H1 (cell line): ENCODE results near the gene PML. TPM values are rescaled to one million over a fixed set of nuclear protein-coding genes. Genes with fewer than 3 reads are reported as not detected.

Source experiments
- CTCF ChIA-PET: fragments of 300-600 bp; sonication (Branson Sonifier 250); formaldehyde crosslinking; loops from one replicate; lab custom pipeline; 2021; ENCODE audit not compliant: partially characterized antibody; lab: Charles Lee
- POLR2A ChIA-PET: fragments of 300-600 bp; sonication (Branson Sonifier 250); formaldehyde crosslinking; loops from one replicate; lab custom pipeline; 2021; ENCODE audit warnings: inconsistent platforms; ENCODE audit not compliant: partially characterized antibody; lab: Charles Lee
- DNase-seq, 2 experiments: peaks; one replicate each; pipeline versions ENCODE4 v3.0.0 to v3.0.0-alpha.2; 2010 to 2022; ENCODE audit warnings: low spot score in 2 of 2, low read depth in 1 of 2, mixed read lengths in 1 of 2
- FAIRE-seq: peaks from 2 replicates; lab custom pipeline; 2011; peaks lifted over from hg19 to GRCh38; lab: Jason Lieb, UNC
- H2AFZ ChIP-seq: 2 replicates; pipeline ENCODE4 v1.8.1; 2012; ENCODE audit warnings: low read length, inconsistent platforms
- H2AK5ac ChIP-seq: 2 replicates; pipeline ENCODE4 v1.6.1; 2013; ENCODE audit warnings: low read depth, low read length
- H2BK120ac ChIP-seq: replicated peaks from 2 replicates; pipeline ENCODE3; 2013; ENCODE audit warnings: low read depth, low read length, inconsistent platforms
- H2BK12ac ChIP-seq: 2 replicates; pipeline ENCODE4 v1.6.1; 2013; ENCODE audit warnings: low read depth, low read length
- H2BK15ac ChIP-seq: 2 replicates; pipeline ENCODE4 v1.6.1; 2013; ENCODE audit warnings: low read length
- H2BK20ac ChIP-seq: 2 replicates; pipeline ENCODE4 v1.6.1; 2013; ENCODE audit warnings: low read length
- H2BK5ac ChIP-seq: 2 replicates; pipeline ENCODE4 v1.6.1; 2013; ENCODE audit warnings: low read depth, low read length
- H3K14ac ChIP-seq: 2 replicates; pipeline ENCODE4 v1.6.1; 2013; ENCODE audit warnings: inconsistent platforms; ENCODE audit not compliant: insufficient read length
- H3K18ac ChIP-seq: 2 replicates; pipeline ENCODE4 v1.6.1; 2013; ENCODE audit warnings: low read length; ENCODE audit errors: extremely low read depth
- H3K23ac ChIP-seq: 2 replicates; pipeline ENCODE4 v1.6.1; 2013; ENCODE audit warnings: inconsistent platforms; ENCODE audit not compliant: insufficient read length
- H3K23me2 ChIP-seq: 2 replicates; pipeline ENCODE4 v1.6.1; 2013; ENCODE audit warnings: low read depth, low read length
- H3K27ac ChIP-seq: 2 replicates; pipeline ENCODE4 v1.6.1; 2011; ENCODE audit warnings: low read depth, low read length, inconsistent platforms
- H3K27me3 ChIP-seq, 4 experiments: replicated peaks in 1 of 4; 1 replicate in 1 of 4; 2 replicates in 3 of 4; pipeline versions ENCODE4 v1.6.1 to v1.8.1; 2011 to 2013; ENCODE audit warnings: low read length in 3 of 4, mild to moderate bottlenecking in 3 of 4, inconsistent platforms in 2 of 4, mixed read lengths in 2 of 4, moderate library complexity in 1 of 4; ENCODE audit not compliant: control insufficient read depth in 3 of 4, insufficient read depth in 3 of 4; ENCODE audit errors: extremely low read depth in 1 of 4
- H3K36me3 ChIP-seq, 4 experiments: 2 replicates each; pipeline versions ENCODE4 v1.6.1 to v1.8.1; 2011 to 2013; ENCODE audit warnings: mild to moderate bottlenecking in 4 of 4, low read length in 3 of 4, moderate library complexity in 2 of 4, control low read depth in 1 of 4, inconsistent platforms in 1 of 4; ENCODE audit not compliant: insufficient read depth in 4 of 4, control insufficient read depth in 2 of 4
- H3K4ac ChIP-seq: replicated peaks from 2 replicates; pipeline ENCODE3; 2013; ENCODE audit warnings: low read length, low read depth, mixed read lengths, inconsistent platforms; ENCODE audit not compliant: insufficient read length
- H3K4me1 ChIP-seq, 4 experiments: replicated peaks in 1 of 4; 1 replicate in 1 of 4; 2 replicates in 3 of 4; pipeline versions ENCODE4 v1.6.1 to v1.8.1; 2011 to 2013; ENCODE audit warnings: low read length in 3 of 4, inconsistent platforms in 2 of 4, mixed read lengths in 1 of 4; ENCODE audit not compliant: insufficient read depth in 4 of 4, control insufficient read depth in 3 of 4
- H3K4me2 ChIP-seq, 2 experiments: 2 replicates each; pipeline versions ENCODE4 v1.6.1 to v1.8.1; 2011 to 2013; ENCODE audit warnings: low read depth in 2 of 2, low read length in 2 of 2, control low read depth in 1 of 2, inconsistent platforms in 1 of 2, mild to moderate bottlenecking in 1 of 2; ENCODE audit not compliant: insufficient read depth in 1 of 2
- H3K4me3 ChIP-seq, 4 experiments: fragments of 200-600, 300-600 bp in 1 of 4; sonication (generic), shearing (Covaris generic), sonication (Bioruptor Twin) in 1 of 4; 2 replicates each; pipeline versions ENCODE4 v1.5.1 to v1.8.1; 2011 to 2016; ENCODE audit warnings: low read length in 4 of 4, low read depth in 3 of 4, control low read depth in 2 of 4, inconsistent platforms in 2 of 4, mild to moderate bottlenecking in 2 of 4, mixed read lengths in 1 of 4, moderate library complexity in 1 of 4; ENCODE audit not compliant: insufficient read depth in 2 of 4; ENCODE audit errors: extremely low read depth in 1 of 4
- H3K56ac ChIP-seq: replicated peaks from 2 replicates; pipeline ENCODE3; 2013; ENCODE audit warnings: low read depth, mild to moderate bottlenecking, mixed read lengths, low read length, inconsistent platforms; ENCODE audit not compliant: insufficient read length
- H3K79me1 ChIP-seq: 2 replicates; pipeline ENCODE4 v1.6.1; 2013; ENCODE audit warnings: low read depth, low read length, control low read depth
- H3K79me2 ChIP-seq, 2 experiments: 2 replicates each; pipeline versions ENCODE4 v1.6.1 to v1.8.1; 2012 to 2013; ENCODE audit warnings: low read length in 2 of 2, mild to moderate bottlenecking in 2 of 2, inconsistent platforms in 1 of 2; ENCODE audit not compliant: insufficient read depth in 2 of 2, control insufficient read depth in 1 of 2
- H3K9ac ChIP-seq, 4 experiments: replicated peaks in 1 of 4; 1 replicate in 1 of 4; 2 replicates in 3 of 4; pipeline versions ENCODE4 v1.6.1 to v1.8.1; 2011 to 2013; ENCODE audit warnings: low read depth in 3 of 4, low read length in 3 of 4, control low read depth in 2 of 4, mild to moderate bottlenecking in 2 of 4, moderate library complexity in 2 of 4, inconsistent platforms in 1 of 4; ENCODE audit errors: extremely low read depth in 1 of 4
- H3K9me3 ChIP-seq, 2 experiments: 2 replicates each; pipeline versions ENCODE4 v1.6.1 to v1.8.1; 2012 to 2013; ENCODE audit warnings: mild to moderate bottlenecking in 2 of 2, moderate library complexity in 2 of 2, control low read depth in 1 of 2, inconsistent platforms in 1 of 2, low read depth in 1 of 2, low read length in 1 of 2, mixed read lengths in 1 of 2; ENCODE audit not compliant: insufficient read depth in 2 of 2
- H4K20me1 ChIP-seq, 2 experiments: replicated peaks in 1 of 2; 2 replicates each; pipeline versions ENCODE3 to v1.8.1; 2011 to 2013; ENCODE audit warnings: inconsistent platforms in 2 of 2, low read length in 2 of 2, mild to moderate bottlenecking in 1 of 2; ENCODE audit not compliant: insufficient read depth in 2 of 2, control insufficient read depth in 1 of 2
- H4K5ac ChIP-seq: 2 replicates; pipeline ENCODE4 v1.6.1; 2013; ENCODE audit warnings: low read length, low read depth, mixed read lengths, inconsistent platforms; ENCODE audit not compliant: insufficient read length
- H4K8ac ChIP-seq: 2 replicates; pipeline ENCODE4 v1.8.0; 2013; ENCODE audit warnings: mild to moderate bottlenecking, moderate library complexity, low read length, inconsistent platforms; ENCODE audit not compliant: insufficient read depth; ENCODE audit errors: extremely low read depth
- H4K91ac ChIP-seq: replicated peaks from 2 replicates; pipeline ENCODE3; 2013; ENCODE audit warnings: low read length, mixed read lengths, inconsistent platforms; ENCODE audit not compliant: insufficient read length
- CBX5 ChIP-seq: fragments of 300-800, 300-1000 bp; sonication (generic); IDR thresholded peaks from 2 replicates; pipeline ENCODE4 v1.7.1; 2016; ENCODE audit warnings: antibody characterized with exemption, low read length, low read depth
- GTF2F1 ChIP-seq: IDR thresholded peaks from 2 replicates; pipeline ENCODE4 v1.6.1; 2012; ENCODE audit warnings: low read depth, low read length, improper control_type of control experiment, borderline replicate concordance
- MAFK ChIP-seq: IDR thresholded peaks from 2 replicates; pipeline ENCODE4 v1.6.1; 2012; ENCODE audit warnings: low read depth, mild to moderate bottlenecking, improper control_type of control experiment, low read length
- TAF7 ChIP-seq: optimal IDR thresholded peaks from 2 replicates; pipeline ENCODE3; 2011; ENCODE audit warnings: low read depth, mild to moderate bottlenecking, inconsistent platforms, low read length, moderate library complexity, borderline replicate concordance
- YY1 ChIP-seq: IDR thresholded peaks from 2 replicates; pipeline ENCODE4 v1.6.1; 2011; ENCODE audit warnings: low read depth, mild to moderate bottlenecking, low read length
- ZNF274 ChIP-seq: IDR thresholded peaks from 2 replicates; pipeline ENCODE4 v1.7.0; 2012; ENCODE audit warnings: low read length, borderline replicate concordance; ENCODE audit errors: extremely low read depth
- WGBS, 2 experiments: shearing (Covaris generic) in 1 of 2; methylation state at CpG; one replicate each; pipeline versions ENCODE4 v1.1.6 to v1.1.7; 2013 to 2015; ENCODE audit warnings: low lambda C conversion rate in 2 of 2, mixed read lengths in 2 of 2, inconsistent platforms in 1 of 2, low coverage in 1 of 2, missing lambda C conversion rate in 1 of 2; ENCODE audit not compliant: insufficient replicate concordance in 2 of 2, insufficient coverage in 1 of 2, insufficient read length in 1 of 2; ENCODE audit errors: extremely low coverage in 1 of 2, missing lambda C conversion rate in 1 of 2; 5-methylcytosine and 5-hydroxymethylcytosine counted together
- polyA plus RNA-seq, 7 experiments: library from polyadenylated mRNA; depleted of rRNA in 3 of 7; stranded (reverse) in 5 of 7; unstranded in 2 of 7; fragments of >200 nt in 5 of 7; fragments of 200-250 nt in 2 of 7; gene quantifications; 1 replicate in 5 of 7; 2 replicates in 1 of 7; 4 replicates in 1 of 7; pipeline versions ENCODE4 v1.2.1 to v1.2.3, GENCODE V29; 2011 to 2013; ENCODE audit warnings: missing spikeins in 2 of 7, mixed read lengths in 2 of 7
- total RNA-seq: library from RNA; stranded (reverse); fragmentation: NEBNext Ultra II Directional; extraction: Animal tissue kit (Norgen Biotek cat#: 25700); gene quantifications from 2 replicates; pipeline ENCODE4 v1.2.1, GENCODE V29; 2021

PML gene
- total and polyA plus RNA-seq, 2 of the 8 experiments (the other 6 are each of a cell fraction or from before 2014, with no cell fraction given), result 14.9 to 30.3 TPM

DNA sequence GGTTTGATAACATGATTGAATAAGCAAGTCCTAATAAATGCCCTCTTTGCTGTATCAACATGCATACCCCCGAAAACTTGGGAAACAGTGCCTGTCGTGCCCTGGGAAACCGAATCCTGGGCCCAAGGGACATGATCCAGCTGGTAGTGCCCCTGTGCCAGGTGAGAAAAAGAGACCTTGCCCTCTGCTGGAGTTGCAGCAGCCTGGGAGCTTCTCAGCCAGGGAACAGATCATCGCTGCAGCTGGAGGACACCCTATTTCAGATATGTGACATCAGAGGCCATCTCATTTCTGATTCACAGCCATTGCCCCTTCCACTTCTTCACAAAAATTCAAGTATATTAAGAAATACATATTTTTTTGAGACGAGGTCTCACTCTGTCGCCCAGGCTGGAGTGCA lies 34.7 kb upstream of the PML start:
- no peak overlapping the region for H2BK12ac ChIP-seq
- no peak overlapping the region for H2AFZ ChIP-seq
- no peak for TF ChIP-seq MAFK
- TF ChIP-seq TAF7, result no peak
- TF ChIP-seq ZNF274, result no peak
- TF ChIP-seq GTF2F1, result no peak
- TF ChIP-seq CBX5, result no peak
- no peak for TF ChIP-seq YY1
- TF ChIP-seq, all 59 proteins: peak for 0
- no peak for FAIRE-seq
- Histone ChIP-seq H2BK15ac (no peak overlapping the region), H3K4me3 (no peak overlapping the region), H3K27ac (no peak overlapping the region), H2BK120ac (no peak overlapping the region), H3K18ac (no peak overlapping the region), H3K79me2 (no peaks in the 10 kb centered on the region), H3K4me2 (no peak overlapping the region), H3K27me3 (no peaks in the 10 kb centered on the region), H4K8ac (peak overlapping the region; percentile 47; the same call in 1 of the 2 replicates), H2AK5ac (no peak overlapping the region), H3K9ac (no peak overlapping the region), H3K36me3 (no peaks in the 10 kb centered on the region), H3K4ac (no peak overlapping the region), H3K14ac (no peak overlapping the region), H3K9me3 (no peaks in the 10 kb centered on the region), H4K91ac (no peak overlapping the region), H2BK5ac (no peak overlapping the region), H3K79me1 (no peaks in the 10 kb centered on the region), H3K56ac (no peak overlapping the region), H2BK20ac (no peak overlapping the region), H4K5ac (no peak overlapping the region), H3K23me2 (no peaks in the 10 kb centered on the region), H3K4me1 (peaks cover 0 to under 1% (median 0%) of the 10 kb centered on the region in 4 experiments; a peak in 1 of 7 replicates), H3K23ac (no peak overlapping the region), H4K20me1 (no peaks in the 10 kb centered on the region)
- DNase-seq, result no peak
- 90% methylated on average over 6 of the region's 6 CpGs; no CpG with 5 or more reads in 1 of the 2 experiments for WGBS, 2 experiments
- CTCF ChIA-PET, result interaction anchor here (0.6 to 2.9 kb wide), 9 partner anchors 9 to 122 kb away, joined by 3 to 12 read pairs (median 5); partner anchors contain the start of gene TBC1D21
- POLR2A ChIA-PET, result no interaction called here
